Lower leg skin (tissue), 4 donors: ENCODE data around the gene CEP128. TPM values are rescaled to one million over a fixed set of nuclear protein-coding genes. Genes with fewer than 3 reads are reported as not detected.

Experiments
- DNase-seq, 2 donors: peaks; one replicate each; pipeline ENCODE4 v3.0.0-alpha.2; 2019; ENCODE audit warnings: low spot score in 2 of 2
- H3K4me3 ChIP-seq: fragments of 200-600 bp; sonication (generic); 2 replicates; pipeline ENCODE4 v1.5.1; 2017; ENCODE audit warnings: mild to moderate bottlenecking, low read depth; ENCODE audit not compliant: poor library complexity, severe bottlenecking
- CTCF ChIP-seq, 3 donors: fragments of 450-650 bp; IDR thresholded peaks; one replicate each; pipeline ENCODE4 v1.5.1; 2016; ENCODE audit warnings: antibody characterized with exemption in 3 of 3, mild to moderate bottlenecking in 3 of 3, moderate library complexity in 2 of 3
- POLR2A ChIP-seq, 2 donors: fragments of 450-650 bp; IDR thresholded peaks; one replicate each; pipeline ENCODE4 v1.6.1; 2016 to 2017; ENCODE audit warnings: antibody characterized with exemption in 2 of 2, mild to moderate bottlenecking in 1 of 2, moderate library complexity in 1 of 2
- WGBS, 2 donors: methylation state at CpG; one replicate each; pipeline ENCODE4 v1.1.5; 2018; 5-methylcytosine and 5-hydroxymethylcytosine counted together
- intact Hi-C: fragments of 100-400 bp; cut with DNase I; formaldehyde crosslinking; loops from one replicate; pipeline ENCODE4 v1.15.0; 2023; ENCODE audit warnings: low total_unique reads
- total RNA-seq, 4 donors: library from RNA; depleted of rRNA; stranded (reverse); fragments of >200 nt; gene quantifications; one replicate each; pipeline ENCODE4 v1.1.0, GENCODE V29; 2016

CEP128 gene
- total RNA-seq, 4 donors from 2014 or later = 5.9 to 10.5 (median 9.0) TPM

GRCh38 chr14:80867798-80868197 is 73.7 kb downstream of the CEP128 start:
- no peak for DNase-seq
- H3K4me3 ChIP-seq = no peak overlapping the region
- TF ChIP-seq POLR2A (IDR thresholded peaks at IDR 0.05) = no peak
- TF ChIP-seq CTCF (IDR thresholded peaks at IDR 0.05) = no peak
- 97% methylated on average over 2 of the region's 2 CpGs for WGBS, 2 donors
- intact Hi-C loops = no loop called here

- no peak for DNase-seq
- TF ChIP-seq POLR2A (IDR thresholded peaks at IDR 0.05) (no peak), CTCF (IDR thresholded peaks at IDR 0.05) (no peak)
- no peak overlapping the region for H3K4me3 ChIP-seq
- WGBS, 2 donors = 0 to 80% methylated on average over 1 of the region's 1 CpG
- intact Hi-C loops = no loop called here
Observed at GRCh38 chr14:80867091-80867490, 74.4 kb downstream of the CEP128 start.

GRCh38 chr14:80865565-80865964 is 76.0 kb downstream of the CEP128 start:
- intact Hi-C loops = no loop called here
- H3K4me3 ChIP-seq = no peak overlapping the region
- no peak for TF ChIP-seq POLR2A (IDR thresholded peaks at IDR 0.05)
- no peak for TF ChIP-seq CTCF (IDR thresholded peaks at IDR 0.05)
- no peak for DNase-seq
- WGBS, 2 donors = 94 to 100% methylated on average over 2 of the region's 2 CpGs

GRCh38 chr14:80862983-80863382 is 78.6 kb downstream of the CEP128 start:
- TF ChIP-seq POLR2A (IDR thresholded peaks at IDR 0.05) (no peak), CTCF (IDR thresholded peaks at IDR 0.05) (no peak)
- intact Hi-C loops = no loop called here
- 81 to 82% methylated on average over 3 of the region's 3 CpGs for WGBS, 2 donors
- H3K4me3 ChIP-seq = no peak overlapping the region
- no peak for DNase-seq

- H3K4me3 ChIP-seq = no peak overlapping the region
- 86 to 92% methylated on average over 5 of the region's 5 CpGs for WGBS, 2 donors
- intact Hi-C loops = no loop called here
- TF ChIP-seq CTCF (IDR thresholded peaks at IDR 0.05) = no peak
- TF ChIP-seq POLR2A (IDR thresholded peaks at IDR 0.05) = no peak
- DNase-seq = no peak
Observed at GRCh38 chr14:80862541-80862940, 79.0 kb downstream of the CEP128 start.

GRCh38 chr14:80850197-80850814 is 91.2 kb downstream of the CEP128 start:
- no peak for DNase-seq
- intact Hi-C loops = no loop called here

More at GRCh38 chr14:80850197-80850814, 91.2 kb downstream of the CEP128 start:
- no peak overlapping the region for H3K4me3 ChIP-seq
- 33 to 34% methylated on average over 4 of the region's 4 CpGs for WGBS, 2 donors
- TF ChIP-seq CTCF (IDR thresholded peaks at IDR 0.05) = no peak
- no peak for TF ChIP-seq POLR2A (IDR thresholded peaks at IDR 0.05)
